NCI-H345 treated with DMSO at 0.1 percent for 48 hours (cell line): ENCODE results near the gene B3GALNT1.
"Not testable (repeated sequence)": the region's sequence is repeated elsewhere in the genome, so short reads cannot be mapped to it uniquely, and the experiment has no call there.

Experiments used
- DNase-seq: peaks from one replicate; lab custom pipeline; 2025; ENCODE audit not compliant: unreplicated experiment; lab: John Stamatoyannopoulos, UW

B3GALNT1 gene

DNA sequence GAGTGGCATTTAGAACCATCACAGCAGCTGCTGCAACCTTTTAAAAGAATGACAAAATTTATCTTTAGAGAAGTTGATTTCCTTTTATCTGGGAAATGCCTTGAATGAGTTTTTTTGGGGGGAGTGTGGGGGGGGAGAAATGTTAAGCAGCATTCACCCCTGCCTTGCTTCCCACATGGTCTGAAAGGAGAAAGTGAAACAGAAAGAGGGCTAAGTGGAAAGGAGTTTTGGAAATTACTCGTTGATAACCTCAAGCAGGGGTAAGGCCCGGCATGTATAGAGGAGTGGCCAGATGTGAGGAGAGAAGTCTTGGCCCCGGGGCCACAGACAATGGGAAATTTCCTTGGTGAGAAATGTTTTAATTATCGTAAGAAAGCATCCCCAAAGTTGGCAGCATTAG lies 23.5 kb downstream of the B3GALNT1 start:
- no peak for DNase-seq

- DNase-seq, result no peak
Observed at GRCh38 chr3:161073181-161073580, 32.0 kb downstream of the B3GALNT1 start.

DNA sequence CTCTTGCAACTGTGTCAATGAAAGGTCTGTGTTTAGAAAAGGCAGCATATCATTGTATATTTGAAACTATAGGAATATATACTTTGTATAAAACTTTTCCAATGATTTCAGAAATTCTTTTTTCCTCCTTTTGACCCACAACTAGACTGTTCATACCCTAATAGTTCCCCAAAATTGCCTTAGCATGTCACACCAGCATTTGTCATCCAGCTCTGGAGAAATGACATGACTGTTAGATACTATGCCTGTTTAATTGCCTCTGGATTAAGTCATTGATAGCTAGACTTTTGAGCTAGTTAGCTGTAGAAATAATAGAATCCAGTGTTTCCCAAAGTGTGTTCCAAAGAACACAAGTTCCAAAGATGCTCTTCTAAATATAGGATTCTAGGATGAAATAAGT lies 32.4 kb downstream of the B3GALNT1 start:
- no peak for DNase-seq

- DNase-seq, result no peak
Observed at GRCh38 chr3:161072211-161072621, 32.9 kb downstream of the B3GALNT1 start.

DNA sequence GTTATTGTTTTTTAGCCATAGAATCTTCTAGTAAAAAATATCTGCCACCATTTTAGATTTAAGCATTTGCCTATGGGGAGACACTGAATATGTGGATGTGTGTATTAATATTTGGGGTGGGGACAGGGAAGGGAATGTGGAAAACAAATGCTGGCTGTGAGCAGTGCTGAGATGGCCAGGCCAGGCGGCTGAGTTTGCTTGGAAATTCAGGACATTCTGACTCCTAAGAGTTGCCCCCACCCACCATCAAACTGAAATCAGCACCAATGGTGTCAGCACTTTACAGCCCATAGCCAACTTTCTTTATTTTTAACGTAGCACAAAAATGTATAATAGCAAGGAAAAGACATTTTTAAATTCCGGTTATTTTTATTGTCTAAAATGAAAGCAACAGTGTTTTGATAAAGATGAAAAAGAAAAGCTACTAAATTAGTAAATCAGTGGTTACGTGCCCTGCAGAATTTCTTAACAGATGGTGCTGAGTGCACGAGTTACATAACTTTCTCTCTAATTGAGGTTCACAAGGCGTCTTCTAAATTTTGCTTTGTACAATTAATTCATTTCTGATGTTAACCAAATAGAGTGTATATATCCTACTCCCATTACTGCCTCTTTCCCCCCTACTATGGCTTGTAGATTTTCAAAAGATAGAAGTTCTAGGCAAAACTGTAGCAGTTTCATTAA lies 34.0 kb downstream of the B3GALNT1 start:
- no peak for DNase-seq

GRCh38 chr3:161070252-161070930 lies 34.8 kb downstream of the B3GALNT1 start:
- no peak for DNase-seq

DNA sequence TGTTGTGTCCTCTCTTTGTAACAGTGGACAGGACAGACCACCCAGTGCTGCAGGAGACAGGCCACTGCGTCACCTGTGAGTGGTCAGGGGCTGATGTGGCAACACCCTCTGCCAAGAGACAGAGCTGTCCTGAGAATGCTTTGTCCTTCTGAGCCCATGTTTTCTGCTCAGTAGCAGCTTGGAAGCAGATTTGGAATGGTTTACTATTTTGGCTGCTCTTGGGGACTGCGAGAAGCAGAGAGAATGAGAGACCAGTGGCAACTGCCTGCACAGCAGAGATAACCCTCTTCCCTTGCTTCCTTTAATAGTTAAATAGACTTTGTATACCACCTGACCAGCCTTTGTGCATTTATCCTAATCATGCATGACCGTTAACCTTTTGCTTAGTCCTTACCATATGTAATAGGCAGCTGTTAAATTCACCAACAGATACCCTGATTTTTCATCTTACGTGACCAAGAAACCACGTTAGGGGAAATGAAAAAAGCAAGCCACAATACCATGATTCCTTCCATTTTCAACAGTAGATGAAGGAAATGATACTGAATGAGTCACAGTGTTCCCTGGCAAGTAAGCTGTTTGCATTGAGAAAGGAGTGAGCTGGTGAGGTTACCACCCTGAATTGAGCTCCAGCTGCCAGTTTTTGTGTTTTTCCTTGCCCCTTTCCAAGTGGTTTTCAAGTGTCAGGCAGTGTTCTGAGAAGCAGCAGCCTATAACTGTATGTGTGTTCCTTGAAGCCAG lies 35.5 kb downstream of the B3GALNT1 start:
- DNase-seq, result no peak

DNA sequence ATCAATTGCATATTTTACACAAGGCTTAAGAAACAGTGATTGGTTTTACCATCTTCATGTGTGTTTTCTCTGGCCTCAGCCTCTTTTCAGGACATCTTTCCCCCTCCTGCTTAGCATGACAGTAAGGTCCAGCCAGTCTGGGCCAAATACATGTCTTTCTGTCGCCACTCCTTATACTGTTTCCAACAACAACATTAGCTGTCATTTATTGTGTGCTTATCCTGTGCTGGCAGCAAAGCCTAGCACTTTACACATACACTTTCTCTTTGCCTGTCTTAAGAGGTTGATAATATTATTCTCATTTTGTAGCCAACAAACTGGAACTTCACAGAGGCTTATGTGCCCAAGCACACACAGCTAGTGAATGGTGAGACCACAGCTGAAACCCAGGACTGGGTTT lies 37.8 kb downstream of the B3GALNT1 start:
- no peak for DNase-seq

DNA sequence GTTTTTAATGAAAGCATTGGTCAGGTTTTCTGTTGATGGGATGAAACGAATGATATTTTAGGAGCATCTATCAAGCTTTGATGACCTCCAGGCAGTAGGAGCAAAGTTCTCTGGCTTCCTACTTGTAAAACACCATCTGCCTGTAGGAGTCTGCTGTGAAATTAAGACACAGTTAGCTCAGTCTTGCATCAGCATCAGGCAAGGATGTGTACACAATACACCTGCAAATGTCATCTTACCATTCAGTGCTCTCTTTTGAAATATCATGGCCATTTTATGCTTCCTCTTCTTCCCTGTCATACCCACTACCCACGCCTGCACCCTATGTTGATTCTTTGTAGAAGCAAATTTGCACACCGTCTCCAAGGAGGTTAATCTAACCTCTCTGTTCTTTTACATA lies 38.2 kb downstream of the B3GALNT1 start:
- DNase-seq, result no peak

- no peak for DNase-seq
Observed at GRCh38 chr3:161064413-161064812, 40.7 kb downstream of the B3GALNT1 start.

- DNase-seq, result no peak
Observed at GRCh38 chr3:161054860-161055604, 50.1 kb downstream of the B3GALNT1 start.

DNA sequence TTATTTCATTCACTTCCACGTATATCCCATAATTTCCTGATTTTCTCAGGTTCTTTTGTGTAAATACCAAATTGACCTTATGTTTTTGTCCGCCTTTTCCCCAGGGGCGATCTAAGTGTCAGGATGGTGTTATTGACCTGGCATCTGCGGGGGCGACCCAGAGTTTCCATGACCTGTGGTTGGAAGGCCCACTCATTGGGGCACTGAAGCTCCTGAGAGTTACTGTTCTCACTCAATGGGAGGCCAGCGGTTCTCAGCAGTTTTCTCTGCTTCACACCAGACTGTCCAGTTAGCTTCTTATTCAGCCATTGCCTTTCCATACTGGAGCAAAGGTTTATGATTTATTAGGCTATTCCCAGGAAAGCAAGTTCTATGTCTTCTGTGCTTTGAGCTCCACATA lies 53.3 kb downstream of the B3GALNT1 start:
- no peak for DNase-seq

DNA sequence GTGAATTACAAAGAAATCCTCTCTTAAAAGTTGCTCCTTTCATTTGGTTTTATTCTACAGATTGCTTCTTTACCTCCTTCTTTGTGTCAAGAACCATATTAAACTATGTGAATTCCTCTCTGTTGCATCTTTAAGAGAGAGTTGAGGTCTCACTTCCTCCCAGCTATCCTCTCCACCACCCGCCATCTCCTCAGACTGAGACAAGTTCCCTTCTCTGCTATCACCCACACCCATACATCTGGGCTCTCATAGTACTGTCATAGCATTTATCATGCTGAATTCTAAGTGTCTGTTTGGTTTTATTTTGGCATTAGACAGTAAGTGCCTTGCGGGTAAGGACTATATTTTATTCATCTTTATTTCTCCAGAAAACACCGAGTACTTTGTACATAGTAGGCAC lies 54.2 kb downstream of the B3GALNT1 start:
- no peak for DNase-seq

DNA sequence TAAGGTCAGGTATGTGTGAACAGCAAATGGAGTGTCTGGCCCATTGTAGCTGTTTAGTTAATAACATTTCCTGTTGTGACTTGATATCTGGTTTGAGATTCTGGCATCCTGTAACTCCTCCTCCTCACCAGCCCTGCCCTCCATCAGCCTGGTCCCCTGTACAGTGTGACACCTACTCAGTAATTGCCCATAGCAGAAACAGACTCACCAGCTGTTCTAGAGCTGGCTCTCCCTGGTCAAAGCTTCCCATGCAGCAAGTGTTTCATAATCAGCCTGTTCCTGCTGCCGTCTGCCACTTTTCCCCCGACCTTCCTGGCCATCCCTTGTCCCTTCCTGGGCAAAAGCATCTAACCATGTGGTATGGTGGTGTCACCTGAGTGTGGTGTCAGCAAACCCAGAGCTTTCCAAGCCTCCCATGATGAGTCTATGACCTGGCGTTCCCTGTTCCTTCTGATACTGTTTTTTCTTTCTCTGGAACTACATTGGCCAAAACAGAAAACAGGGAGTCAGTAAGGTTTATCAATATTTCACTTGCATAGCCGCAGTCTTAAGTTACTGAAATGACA lies 55.4 kb downstream of the B3GALNT1 start:
- no peak for DNase-seq

GRCh38 chr3:161043336-161044035 lies 61.7 kb downstream of the B3GALNT1 start:
- no peak for DNase-seq

- DNase-seq, result no peak
Observed at GRCh38 chr3:161042023-161042501, 63.1 kb downstream of the B3GALNT1 start.

DNA sequence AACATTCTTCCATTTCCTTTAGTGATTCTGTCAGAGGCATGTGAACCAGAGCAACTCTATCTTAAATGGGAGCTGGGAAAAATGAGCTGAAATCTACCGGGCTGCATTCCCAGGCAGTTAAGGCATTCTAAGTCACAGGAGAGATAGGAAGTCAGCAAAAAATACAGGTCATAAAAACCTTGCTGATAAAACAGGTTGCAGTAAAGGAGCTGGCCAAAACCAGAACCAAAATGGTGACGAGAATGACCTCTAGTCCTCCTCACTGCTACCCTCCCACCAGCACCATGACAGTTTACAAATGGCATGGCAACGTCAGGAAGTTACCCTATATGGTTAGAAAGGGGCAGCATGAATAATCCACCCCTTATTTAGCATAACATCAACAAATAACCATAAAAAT lies 66.4 kb downstream of the B3GALNT1 start:
- DNase-seq, result no peak

- DNase-seq, result no peak
Observed at GRCh38 chr3:161035711-161036110, 69.4 kb downstream of the B3GALNT1 start.

GRCh38 chr3:161034913-161035550 lies 70.1 kb downstream of the B3GALNT1 start:
- DNase-seq, result not testable (repeated sequence)
